Heart right ventricle (tissue), 16 donors: ENCODE results near the gene B4GAT1. TPM values are rescaled to one million over a fixed set of nuclear protein-coding genes. Genes with fewer than 3 reads are reported as not detected.

Experiments used
- ATAC-seq, 8 donors: fragments of 200-7000 bp; cut with Tn5 transposase; one replicate each; pipeline ENCODE4 v1.9.1; 2020; ENCODE audit warnings: mild to moderate bottlenecking in 8 of 8, moderate library complexity in 8 of 8, moderate number of reproducible peaks in 1 of 8
- DNase-seq, 2 donors: peaks; one replicate each; pipeline ENCODE4 v3.0.0-alpha.2; 2020
- H3K27ac ChIP-seq, 10 donors: fragments of 200-600 bp; sonication (generic) in 2 of 10; one replicate each; pipeline versions ENCODE4 v1.5.0 to v1.8.0; 2020 to 2022; ENCODE audit warnings: mild to moderate bottlenecking in 3 of 10
- H3K27me3 ChIP-seq, 7 donors: fragments of 200-600 bp; one replicate each; pipeline ENCODE4 v1.8.0; 2021 to 2022; ENCODE audit warnings: mild to moderate bottlenecking in 2 of 7
- H3K36me3 ChIP-seq, 9 donors: fragments of 200-600 bp; sonication (generic) in 1 of 9; one replicate each; pipeline versions ENCODE4 v1.5.0 to v1.8.0; 2020 to 2022; ENCODE audit warnings: mild to moderate bottlenecking in 2 of 9
- H3K4me1 ChIP-seq, 9 donors: fragments of 200-600 bp; sonication (generic) in 1 of 9; one replicate each; pipeline versions ENCODE4 v1.5.0 to v1.8.0; 2020 to 2022; ENCODE audit warnings: mild to moderate bottlenecking in 4 of 9
- H3K4me3 ChIP-seq, 10 donors: fragments of 200-600 bp; sonication (generic) in 2 of 10; one replicate each; pipeline versions ENCODE4 v1.5.0 to v1.8.0; 2020 to 2022; ENCODE audit warnings: mild to moderate bottlenecking in 7 of 10, moderate library complexity in 2 of 10
- H3K9me3 ChIP-seq, 11 donors: fragments of 200-600 bp in 10 of 11; sonication (generic) in 2 of 11; one replicate each; pipeline versions ENCODE4 v1.5.0 to v1.8.0; 2013 to 2022; ENCODE audit warnings: mild to moderate bottlenecking in 2 of 11, control low read depth in 1 of 11, moderate library complexity in 1 of 11
- WGBS, 2 donors: extraction: QIAGEN DNeasy Blood & Tissue Kit; methylation state at CpG; one replicate each; pipeline ENCODE4 v1.1.7; 2013; ENCODE audit warnings: inconsistent platforms in 1 of 2; 5-methylcytosine and 5-hydroxymethylcytosine counted together
- intact Hi-C, 10 donors: fragments of 100-400 bp; cut with DNase I; formaldehyde crosslinking; loops; one replicate each; pipeline versions ENCODE4 v1.11.1 to v1.14.2; 2022
- polyA plus RNA-seq, 2 donors: library from polyadenylated mRNA; stranded (reverse); fragments of 200-250 nt; gene quantifications; one replicate each; pipeline ENCODE4 v1.2.3, GENCODE V29; 2013
- total RNA-seq, 10 donors: library from RNA; stranded (reverse); fragmentation: NEBNext Ultra II Directional in 3 of 10; extraction: Animal tissue kit (Norgen Biotek cat#: 25700) in 3 of 10; gene quantifications; one replicate each; pipeline versions ENCODE4 v1.2.1 to v1.2.4, GENCODE V29; 2021 to 2023
- TF ChIP-seq, protein P1 (sequence below), 9 donors: fragments of 200-600 bp; sonication (generic) in 2 of 9; IDR thresholded peaks; one replicate each; pipeline versions ENCODE4 v1.5.0 to v1.8.0; 2021 to 2022; ENCODE audit warnings: antibody characterized with exemption in 9 of 9, mild to moderate bottlenecking in 5 of 9, moderate library complexity in 1 of 9
- donor health status: Arrhythmogenic right ventricular cardiomyopathy.
- donor health status: ischemic (EF 13 %, LVEDD 7.1; RV severe dilation, severe dysfunction).
- donor health status: healthy with polysubstance abuse.
- donor health status: DM: no; HTN: yes; CAD: no.
- donor health status: DM: no; HTN: no; CAD: no.
- donor health status: ischemic (EF 25% LVEDD 6.9; RV normal size, moderate dysfunction).
- donor health status: ischemic (EF 25% LVEDD 5.7; RV mildly dilated, moderate dysfunction).
- donor health status: healthy.
- donor health status: DM: yes; HTN: yes; CAD: no.
- donor health status: Ischemic cardiomyopathy.
- donor health status: ischemic (EF 35%, LVEDD 5.7; RV mildly dilated, moderate dysfunction).
- donor health status: nonischemic (EF 11% LVEDD 7.7; RV severe dilation, severe dysfunction).
- donor health status: DM: yes; HTN: yes; CAD: no.
- donor health status: PGD.
- donor health status: ischemic (EF 29% LVEDD 5.4; RV normal size, mild dysfunction).
- donor health status: nonischemic (EF 23%, LVEDD 6.1; RV moderate dilation, normal function).

B4GAT1 gene
- total and polyA plus RNA-seq, 12 donors: 22.3 to 69.6 (median 46.1) TPM

DNA sequence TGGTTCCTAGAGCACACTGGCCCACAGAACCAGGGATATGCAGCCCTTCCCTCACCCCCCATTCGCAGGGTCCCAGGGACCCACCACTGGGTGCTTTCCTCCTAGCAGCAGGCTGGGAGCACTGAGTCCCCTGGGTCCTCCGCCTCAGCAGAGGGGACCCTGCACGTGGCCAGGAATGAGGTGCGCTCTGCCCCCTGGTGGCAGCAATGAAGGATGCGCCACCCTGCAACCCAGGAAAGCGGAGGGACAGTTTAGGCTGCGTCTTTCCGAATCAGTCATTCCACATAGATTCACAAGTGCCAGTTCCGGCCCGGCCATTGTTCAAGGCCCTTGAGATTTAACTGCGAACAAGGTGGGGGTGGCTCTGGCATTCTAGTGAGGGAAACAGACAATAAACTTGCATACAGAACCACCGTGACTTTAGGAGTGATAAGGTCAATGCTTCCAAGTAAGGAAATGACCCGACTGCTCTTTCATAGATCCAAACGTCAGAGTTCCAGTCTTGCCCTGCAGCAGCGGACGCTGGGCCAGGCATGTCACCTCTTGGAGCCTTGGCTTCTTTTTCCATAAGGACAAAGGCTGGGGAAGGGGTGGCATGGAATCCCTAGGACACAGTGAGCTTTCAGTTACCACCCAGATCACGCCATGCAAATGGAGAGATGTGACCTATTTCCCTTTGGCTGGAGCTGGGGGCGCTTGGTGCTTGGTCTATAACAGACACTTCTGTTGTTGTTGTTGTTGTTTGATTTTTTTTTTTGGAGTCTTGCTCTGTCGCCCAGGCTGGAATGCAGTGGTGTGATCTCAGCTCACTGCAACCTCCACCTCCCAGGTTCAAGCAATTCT, 18.9 kb downstream of the B4GAT1 start:
- no peaks in the 10 kb centered on the region for H3K27me3 ChIP-seq
- 9 to 11% methylated on average over 19 of the region's 19 CpGs for WGBS, 2 donors
- TF ChIP-seq, protein P1, sequence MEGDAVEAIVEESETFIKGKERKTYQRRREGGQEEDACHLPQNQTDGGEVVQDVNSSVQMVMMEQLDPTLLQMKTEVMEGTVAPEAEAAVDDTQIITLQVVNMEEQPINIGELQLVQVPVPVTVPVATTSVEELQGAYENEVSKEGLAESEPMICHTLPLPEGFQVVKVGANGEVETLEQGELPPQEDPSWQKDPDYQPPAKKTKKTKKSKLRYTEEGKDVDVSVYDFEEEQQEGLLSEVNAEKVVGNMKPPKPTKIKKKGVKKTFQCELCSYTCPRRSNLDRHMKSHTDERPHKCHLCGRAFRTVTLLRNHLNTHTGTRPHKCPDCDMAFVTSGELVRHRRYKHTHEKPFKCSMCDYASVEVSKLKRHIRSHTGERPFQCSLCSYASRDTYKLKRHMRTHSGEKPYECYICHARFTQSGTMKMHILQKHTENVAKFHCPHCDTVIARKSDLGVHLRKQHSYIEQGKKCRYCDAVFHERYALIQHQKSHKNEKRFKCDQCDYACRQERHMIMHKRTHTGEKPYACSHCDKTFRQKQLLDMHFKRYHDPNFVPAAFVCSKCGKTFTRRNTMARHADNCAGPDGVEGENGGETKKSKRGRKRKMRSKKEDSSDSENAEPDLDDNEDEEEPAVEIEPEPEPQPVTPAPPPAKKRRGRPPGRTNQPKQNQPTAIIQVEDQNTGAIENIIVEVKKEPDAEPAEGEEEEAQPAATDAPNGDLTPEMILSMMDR (IDR thresholded peaks at IDR 0.05): peak; percentile 91 to 98 (median 96)
- H3K9me3 ChIP-seq: no peaks in the 10 kb centered on the region
- H3K4me1 ChIP-seq: peaks cover 21 to 40% (median 30%) of the 10 kb centered on the region in 9 donors
- H3K36me3 ChIP-seq: peaks cover 0 to 21% (median 0%) of the 10 kb centered on the region in 9 donors
- H3K4me3 ChIP-seq: peak overlapping the region in 4 of 10 donors; percentile 14 to 34 (median 19)
- DNase-seq (peak; percentile 78 to 83), ATAC-seq (peak; percentile 66 to 87 (median 79))
- intact Hi-C loops: loop anchor here in 7 of 10 donors (1.0 to 5.0 kb wide), 4 partner anchors 16 to 106 kb away; no protein-coding TSS in a partner anchor
- peak overlapping the region in 6 of 10 donors; percentile 74 to 89 (median 77) for H3K27ac ChIP-seq

- intact Hi-C loops: loop anchor here in 7 of 10 donors (1.0 to 5.0 kb wide), 4 partner anchors 15 to 106 kb away; no protein-coding TSS in a partner anchor
- Histone ChIP-seq H3K27me3 (no peaks in the 10 kb centered on the region), H3K9me3 (no peaks in the 10 kb centered on the region), H3K4me3 (no peak overlapping the region), H3K27ac (peak overlapping the region in 8 of 10 donors; percentile 19 to 89 (median 76)), H3K36me3 (peaks cover 0 to 16% (median 0%) of the 10 kb centered on the region in 9 donors), H3K4me1 (peaks cover 21 to 40% (median 30%) of the 10 kb centered on the region in 9 donors)
- DNase-seq (no peak), ATAC-seq (peak in 5 of 8 donors; percentile 0 to 3 (median 1))
- WGBS, 2 donors: 60 to 71% methylated on average over 3 of the region's 3 CpGs
- TF ChIP-seq, protein P1 (IDR thresholded peaks at IDR 0.05): no peak
Measured at GRCh38 chr11:66328031-66328301, 19.5 kb downstream of the B4GAT1 start.

- peaks cover 0 to 11% (median 0%) of the 10 kb centered on the region in 9 donors for H3K36me3 ChIP-seq
- TF ChIP-seq, protein P1 (IDR thresholded peaks at IDR 0.05): no peak
- WGBS, 2 donors: 73 to 76% methylated on average over 10 of the region's 10 CpGs
- H3K4me1 ChIP-seq: peaks cover 21 to 41% (median 30%) of the 10 kb centered on the region in 9 donors
- H3K27ac ChIP-seq: peak overlapping the region; percentile 69 to 89 (median 76)
- DNase-seq (no peak), ATAC-seq (peak; percentile 16 to 50 (median 28))
- H3K27me3 ChIP-seq: no peaks in the 10 kb centered on the region
- intact Hi-C loops: loop anchor here in 7 of 10 donors (1.0 to 5.0 kb wide), 4 partner anchors 15 to 105 kb away; no protein-coding TSS in a partner anchor
- H3K9me3 ChIP-seq: no peaks in the 10 kb centered on the region
- H3K4me3 ChIP-seq: no peak overlapping the region
Measured at GRCh38 chr11:66327171-66328030, 20.0 kb downstream of the B4GAT1 start.
